ENCODE results near the gene SEPSECS. TPM values are rescaled to one million over a fixed set of nuclear protein-coding genes. Genes with fewer than 3 reads are reported as not detected.

The SEPSECS gene
- total and polyA plus RNA-seq, 2 donors (not counting 3 experiments of a cell fraction or from before 2014, with no cell fraction given) = 2.8 to 8.3 TPM

DNA sequence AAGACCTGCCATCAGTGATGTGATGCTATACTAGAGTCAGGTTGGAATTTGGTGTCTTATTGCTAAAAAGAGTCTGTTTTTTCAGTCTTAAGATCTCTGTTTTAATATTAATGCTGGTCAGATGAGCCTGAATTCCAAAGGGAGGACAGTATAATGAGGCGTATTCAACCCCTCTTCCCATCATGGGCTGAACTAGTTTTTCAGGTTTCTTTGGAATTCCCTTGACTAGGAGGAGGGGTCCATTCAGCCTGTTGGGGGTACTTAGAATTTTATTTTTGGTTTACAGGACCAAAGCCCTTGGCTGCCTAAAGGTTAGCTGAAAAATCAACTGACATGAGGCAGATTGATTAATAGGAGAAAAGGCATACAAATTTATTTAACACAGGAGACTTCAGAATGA lies 49.5 kb upstream of the SEPSECS start:
- no peaks in the 10 kb centered on the region for H4K20me1 ChIP-seq (replicated peaks; ENCODE audit: control insufficient read depth, extremely low read depth, insufficient read depth, low read length)
- H3K79me2 ChIP-seq (ENCODE audit: control insufficient read depth, insufficient read depth, low read length) = no peaks in the 10 kb centered on the region
- CTCF ChIA-PET = interaction anchor here (1.7 kb wide), 1 partner anchor 10 kb away, joined by 5 read pairs; no protein-coding TSS in a partner anchor
- no peak overlapping the region for H3K4me2 ChIP-seq (ENCODE audit: insufficient read depth, low read length)
- H3K4me1 ChIP-seq (ENCODE audit: control insufficient read depth, extremely low read depth, insufficient read depth, low read length) = no peaks in the 10 kb centered on the region
- intact Hi-C loops (cut with micrococcal nuclease) (no loop called here), dilution Hi-C loops (cut with MboI; ENCODE audit: extremely low pct_ligation_motif_present, low sequenced_read_pairs) (no loop called here)
- DNase-seq (ENCODE audit: low read depth, low spot score) = no peak
- POLR2A ChIA-PET = no interaction called here
- no peaks in the 10 kb centered on the region for H3K9me1 ChIP-seq (replicated peaks; ENCODE audit: control insufficient read depth, extremely low read depth, insufficient read depth, low read length)
- no peak for TF ChIP-seq POLR2A (IDR thresholded peaks at IDR 0.05; ENCODE audit: low read depth, low read length)
- no peak for TF ChIP-seq POLR2AphosphoS5 (IDR thresholded peaks at IDR 0.05; ENCODE audit: insufficient read depth, low read depth, low read length)
- TF ChIP-seq EZH2 (IDR thresholded peaks at IDR 0.05; ENCODE audit: borderline replicate concordance, low read depth, low read length, severe bottlenecking) = no peak
- TF ChIP-seq, protein P1, sequence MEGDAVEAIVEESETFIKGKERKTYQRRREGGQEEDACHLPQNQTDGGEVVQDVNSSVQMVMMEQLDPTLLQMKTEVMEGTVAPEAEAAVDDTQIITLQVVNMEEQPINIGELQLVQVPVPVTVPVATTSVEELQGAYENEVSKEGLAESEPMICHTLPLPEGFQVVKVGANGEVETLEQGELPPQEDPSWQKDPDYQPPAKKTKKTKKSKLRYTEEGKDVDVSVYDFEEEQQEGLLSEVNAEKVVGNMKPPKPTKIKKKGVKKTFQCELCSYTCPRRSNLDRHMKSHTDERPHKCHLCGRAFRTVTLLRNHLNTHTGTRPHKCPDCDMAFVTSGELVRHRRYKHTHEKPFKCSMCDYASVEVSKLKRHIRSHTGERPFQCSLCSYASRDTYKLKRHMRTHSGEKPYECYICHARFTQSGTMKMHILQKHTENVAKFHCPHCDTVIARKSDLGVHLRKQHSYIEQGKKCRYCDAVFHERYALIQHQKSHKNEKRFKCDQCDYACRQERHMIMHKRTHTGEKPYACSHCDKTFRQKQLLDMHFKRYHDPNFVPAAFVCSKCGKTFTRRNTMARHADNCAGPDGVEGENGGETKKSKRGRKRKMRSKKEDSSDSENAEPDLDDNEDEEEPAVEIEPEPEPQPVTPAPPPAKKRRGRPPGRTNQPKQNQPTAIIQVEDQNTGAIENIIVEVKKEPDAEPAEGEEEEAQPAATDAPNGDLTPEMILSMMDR (IDR thresholded peaks at IDR 0.05; ENCODE audit: extremely low read depth in 1 of 2, insufficient read depth in 1 of 2, low read depth in 1 of 2, low read length in 2 of 2) = no peak
- TF ChIP-seq MYC (IDR thresholded peaks at IDR 0.05; ENCODE audit: low read depth, low read length) = no peak
- TF ChIP-seq, protein P2, sequence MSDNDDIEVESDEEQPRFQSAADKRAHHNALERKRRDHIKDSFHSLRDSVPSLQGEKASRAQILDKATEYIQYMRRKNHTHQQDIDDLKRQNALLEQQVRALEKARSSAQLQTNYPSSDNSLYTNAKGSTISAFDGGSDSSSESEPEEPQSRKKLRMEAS (IDR thresholded peaks at IDR 0.05; ENCODE audit: insufficient read depth, insufficient read length) = no peak
- no peak overlapping the region for H3K9ac ChIP-seq (replicated peaks; ENCODE audit: extremely low read depth, insufficient read depth, low read length)
- H3K27me3 ChIP-seq (ENCODE audit: control insufficient read depth in 2 of 2, insufficient read depth in 2 of 2, low read length in 2 of 2) = peaks cover 3 to 12% of the 10 kb centered on the region in 2 experiments
- no peak overlapping the region for H3K27ac ChIP-seq (ENCODE audit: insufficient read depth, low read depth, low read length)
- no peak overlapping the region for H2AFZ ChIP-seq (ENCODE audit: low read depth, low read length)
- no peaks in the 10 kb centered on the region for H3K36me3 ChIP-seq (ENCODE audit: control insufficient read depth in 2 of 2, extremely low read depth in 1 of 2, insufficient read depth in 2 of 2, low read length in 2 of 2)
- no TSS peak for BruUV-seq (replicated peaks)
- H3K9me3 ChIP-seq (replicated peaks; ENCODE audit: control insufficient read depth, insufficient read depth, low read length) = no peaks in the 10 kb centered on the region
- no peak overlapping the region for H3K4me3 ChIP-seq (replicated peaks in 1 of 3; ENCODE audit: insufficient read depth in 1 of 3, low read depth in 1 of 3, low read length in 3 of 3)
- no peak for FAIRE-seq

DNA sequence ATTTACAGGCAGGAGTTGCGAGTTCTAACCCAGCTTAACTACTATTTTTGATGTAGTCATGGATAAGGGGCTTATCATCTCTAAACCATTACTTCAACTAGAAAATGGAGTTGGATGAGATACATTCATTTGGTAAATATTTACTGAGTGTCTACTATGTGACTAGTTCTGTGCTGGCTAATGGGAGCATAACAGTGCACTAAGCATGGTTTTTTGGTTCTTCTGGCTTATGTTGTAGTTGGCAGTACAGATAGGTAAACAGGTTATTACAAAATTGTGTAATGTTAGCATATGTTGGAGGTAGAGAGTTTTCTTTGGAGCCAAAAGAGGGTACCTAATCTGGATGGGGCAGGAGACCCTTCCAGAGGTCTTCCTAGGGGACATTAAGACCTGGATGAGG lies 47.7 kb upstream of the SEPSECS start:
- H2AFZ ChIP-seq (ENCODE audit: low read depth, low read length) = no peak overlapping the region
- dilution Hi-C loops (cut with MboI; ENCODE audit: extremely low pct_ligation_motif_present, low sequenced_read_pairs) (no loop called here), intact Hi-C loops (cut with micrococcal nuclease) (no loop called here)
- no peaks in the 10 kb centered on the region for H3K36me3 ChIP-seq (ENCODE audit: control insufficient read depth in 2 of 2, extremely low read depth in 1 of 2, insufficient read depth in 2 of 2, low read length in 2 of 2)
- H3K9me3 ChIP-seq (replicated peaks; ENCODE audit: control insufficient read depth, insufficient read depth, low read length) = no peaks in the 10 kb centered on the region
- H4K20me1 ChIP-seq (replicated peaks; ENCODE audit: control insufficient read depth, extremely low read depth, insufficient read depth, low read length) = no peaks in the 10 kb centered on the region
- peaks cover 5 to 10% of the 10 kb centered on the region in 2 experiments for H3K27me3 ChIP-seq (ENCODE audit: control insufficient read depth in 2 of 2, insufficient read depth in 2 of 2, low read length in 2 of 2)
- no peaks in the 10 kb centered on the region for H3K4me1 ChIP-seq (ENCODE audit: control insufficient read depth, extremely low read depth, insufficient read depth, low read length)
- DNase-seq (ENCODE audit: low read depth, low spot score) = no peak
- no peak overlapping the region for H3K4me2 ChIP-seq (ENCODE audit: insufficient read depth, low read length)
- no peak overlapping the region for H3K27ac ChIP-seq (ENCODE audit: insufficient read depth, low read depth, low read length)
- ChIA-PET CTCF (interaction anchor here (1.3 kb wide), 1 partner anchor 159 kb away, joined by 3 read pairs; no protein-coding TSS in a partner anchor), POLR2A (no interaction called here)
- H3K4me3 ChIP-seq (replicated peaks in 1 of 3; ENCODE audit: insufficient read depth in 1 of 3, low read depth in 1 of 3, low read length in 3 of 3) = no peak overlapping the region
- H3K79me2 ChIP-seq (ENCODE audit: control insufficient read depth, insufficient read depth, low read length) = no peaks in the 10 kb centered on the region
- TF ChIP-seq, protein P1 (IDR thresholded peaks at IDR 0.05; ENCODE audit: extremely low read depth in 1 of 2, insufficient read depth in 1 of 2, low read depth in 1 of 2, low read length in 2 of 2) = no peak
- TF ChIP-seq, protein P2 (IDR thresholded peaks at IDR 0.05; ENCODE audit: insufficient read depth, insufficient read length) = no peak
- TF ChIP-seq FOS (IDR thresholded peaks at IDR 0.05; ENCODE audit: borderline replicate concordance, insufficient read depth, low read length) (no peak), GATA2 (IDR thresholded peaks at IDR 0.05; ENCODE audit: insufficient read depth, insufficient read length, low read depth, low read length) (no peak), MYC (IDR thresholded peaks at IDR 0.05; ENCODE audit: low read depth, low read length) (no peak), EZH2 (IDR thresholded peaks at IDR 0.05; ENCODE audit: borderline replicate concordance, low read depth, low read length, severe bottlenecking) (no peak), POLR2AphosphoS5 (IDR thresholded peaks at IDR 0.05; ENCODE audit: insufficient read depth, low read depth, low read length) (no peak), POLR2A (IDR thresholded peaks at IDR 0.05; ENCODE audit: low read depth, low read length) (no peak), JUN (IDR thresholded peaks at IDR 0.05; ENCODE audit: borderline replicate concordance, insufficient read depth, insufficient read length, low read depth) (no peak)
- FAIRE-seq = no peak
- BruUV-seq (replicated peaks) = no TSS peak
- no peaks in the 10 kb centered on the region for H3K9me1 ChIP-seq (replicated peaks; ENCODE audit: control insufficient read depth, extremely low read depth, insufficient read depth, low read length)
- H3K9ac ChIP-seq (replicated peaks; ENCODE audit: extremely low read depth, insufficient read depth, low read length) = no peak overlapping the region
